GM18861 (cell line): Measurements from ENCODE around the gene IKZF1.

Source experiments
- ATAC-seq: cut with Tn5 transposase; IDR thresholded peaks from one replicate; pipeline ENCODE4 v1.9.1; 2021; ENCODE audit not compliant: unreplicated experiment

The IKZF1 gene

GRCh38 chr7:50352751-50353150 lies 48.2 kb downstream of the IKZF1 start:
- no peak for ATAC-seq

GRCh38 chr7:50353201-50353600 lies 48.7 kb downstream of the IKZF1 start:
- ATAC-seq: no peak

- no peak for ATAC-seq
Measured at GRCh38 chr7:50353894-50354595, 49.5 kb downstream of the IKZF1 start.

GRCh38 chr7:50355817-50356178 lies 51.3 kb downstream of the IKZF1 start:
- no peak for ATAC-seq

GRCh38 chr7:50356212-50356944 lies 51.9 kb downstream of the IKZF1 start:
- no peak for ATAC-seq

- no peak for ATAC-seq
Measured at GRCh38 chr7:50356945-50357268, 52.4 kb downstream of the IKZF1 start.

- ATAC-seq: no peak
Measured at GRCh38 chr7:50357426-50357825, 52.9 kb downstream of the IKZF1 start.

GRCh38 chr7:50358041-50358705 lies 53.7 kb downstream of the IKZF1 start:
- ATAC-seq: no peak

GRCh38 chr7:50358779-50359178 lies 54.3 kb downstream of the IKZF1 start:
- ATAC-seq: no peak

- ATAC-seq: no peak
Measured at GRCh38 chr7:50359258-50359994, 54.9 kb downstream of the IKZF1 start.

GRCh38 chr7:50359995-50360925 lies 55.7 kb downstream of the IKZF1 start:
- no peak for ATAC-seq

GRCh38 chr7:50362142-50362541 lies 57.6 kb downstream of the IKZF1 start:
- ATAC-seq: no peak

GRCh38 chr7:50362712-50363282 lies 58.3 kb downstream of the IKZF1 start:
- no peak for ATAC-seq

- ATAC-seq: no peak
Measured at GRCh38 chr7:50363327-50364060, 59.0 kb downstream of the IKZF1 start.

GRCh38 chr7:50364645-50365044 lies 60.1 kb downstream of the IKZF1 start:
- no peak for ATAC-seq

- ATAC-seq: no peak
Measured at GRCh38 chr7:50366311-50366710, 61.8 kb downstream of the IKZF1 start.

- no peak for ATAC-seq
Measured at GRCh38 chr7:50367100-50367499, 62.6 kb downstream of the IKZF1 start.

- no peak for ATAC-seq
Measured at GRCh38 chr7:50367570-50367969, 63.1 kb downstream of the IKZF1 start.

- ATAC-seq: no peak
Measured at GRCh38 chr7:50368366-50368765, 63.9 kb downstream of the IKZF1 start.
